ENCODE data around the gene PRELID2.
A peak's percentile ranks its signal among the peaks of the same experiment; 100 is the strongest.

PRELID2 gene

GRCh38 chr5:145791866-145792265 is 43.3 kb downstream of the PRELID2 start:
- no peak for DNase-seq

DNA sequence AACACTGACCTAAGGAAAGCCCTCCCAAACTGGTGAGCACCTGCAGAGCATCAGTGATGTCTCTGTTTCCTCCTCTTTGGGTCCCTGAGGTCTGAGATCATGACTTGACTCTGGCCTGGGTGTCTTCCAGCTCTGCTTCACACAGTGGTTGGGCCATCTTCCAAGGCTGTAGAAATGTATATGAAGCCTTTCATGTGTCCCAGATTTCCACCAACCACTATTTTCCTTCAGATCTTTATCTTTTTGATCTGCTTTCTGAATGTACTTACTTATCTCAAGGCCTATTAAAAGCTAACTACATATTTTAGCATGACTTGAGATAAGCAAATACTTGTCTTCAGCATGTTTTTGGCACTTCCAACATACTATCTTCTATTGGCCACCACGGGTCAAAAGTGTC is 47.1 kb downstream of the PRELID2 start:
- no peak for DNase-seq

- DNase-seq = no peak
Observed at GRCh38 chr5:145787507-145787906, 47.6 kb downstream of the PRELID2 start.

DNA sequence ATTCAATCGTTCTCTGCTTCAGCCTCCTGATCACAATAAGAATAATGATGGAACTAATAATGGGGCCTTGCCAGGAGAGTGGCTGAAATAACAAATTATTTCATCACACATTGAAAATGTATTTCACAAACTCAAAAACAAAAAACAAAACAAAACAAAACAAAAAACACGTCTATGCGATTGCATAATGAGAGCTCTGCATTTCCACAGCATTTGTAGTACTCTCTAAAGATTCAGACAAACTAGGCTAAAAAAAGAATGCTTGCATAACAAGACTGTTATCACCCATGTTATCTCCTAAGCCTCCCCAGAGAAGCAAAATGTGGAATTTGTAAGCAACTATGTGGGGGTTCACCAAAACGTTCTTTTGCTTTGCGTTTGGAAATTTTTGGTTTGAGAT is 48.1 kb downstream of the PRELID2 start:
- DNase-seq = no peak

- no peak for DNase-seq
Observed at GRCh38 chr5:145780982-145781381, 54.2 kb downstream of the PRELID2 start.

- DNase-seq = no peak
Observed at GRCh38 chr5:145778144-145778900, 56.8 kb downstream of the PRELID2 start.

GRCh38 chr5:145777445-145778063 is 57.6 kb downstream of the PRELID2 start:
- no peak for DNase-seq

GRCh38 chr5:145776886-145777285 is 58.3 kb downstream of the PRELID2 start:
- DNase-seq = no peak

- DNase-seq = no peak
Observed at GRCh38 chr5:145775893-145776444, 59.2 kb downstream of the PRELID2 start.

DNA sequence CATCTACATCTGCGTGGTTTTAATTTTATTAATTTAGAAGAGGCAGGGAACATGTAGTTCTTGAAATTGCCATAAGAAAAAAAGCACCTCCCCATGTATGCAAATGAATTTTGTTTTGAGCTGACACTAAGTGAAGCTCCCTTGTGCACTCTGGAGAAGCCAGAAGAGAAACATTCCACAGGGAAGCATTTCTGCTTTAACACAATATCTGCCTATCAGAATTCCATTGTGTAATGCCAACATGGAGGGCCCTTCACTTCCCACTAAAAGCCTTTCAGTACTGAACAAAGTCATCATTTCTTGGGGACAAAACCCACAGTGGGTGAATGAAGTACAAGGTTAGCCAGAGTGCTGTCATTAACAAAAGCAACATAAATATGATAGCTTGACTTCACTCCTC is 59.7 kb downstream of the PRELID2 start:
- no peak for DNase-seq

GRCh38 chr5:145774442-145774841 is 60.7 kb downstream of the PRELID2 start:
- no peak for DNase-seq

DNA sequence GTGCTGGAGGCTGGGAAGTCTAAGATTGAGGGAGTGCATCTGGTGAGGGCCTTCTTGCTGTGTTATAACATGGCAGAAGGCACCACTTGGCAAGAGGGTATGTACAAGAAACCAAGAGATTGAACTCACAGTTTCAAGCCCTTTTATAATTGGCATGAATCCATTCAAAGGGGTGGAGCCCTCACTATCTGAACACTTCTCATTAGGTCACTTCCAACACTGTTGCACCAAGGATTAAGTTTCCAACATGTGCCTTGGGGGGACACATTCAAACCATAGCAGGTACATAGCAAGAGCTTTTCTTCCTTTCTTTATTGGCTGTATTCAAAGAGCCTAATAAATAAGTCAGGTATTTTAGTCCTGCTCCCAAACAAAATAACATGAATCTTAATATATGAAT is 62.7 kb downstream of the PRELID2 start:
- DNase-seq = no peak

DNA sequence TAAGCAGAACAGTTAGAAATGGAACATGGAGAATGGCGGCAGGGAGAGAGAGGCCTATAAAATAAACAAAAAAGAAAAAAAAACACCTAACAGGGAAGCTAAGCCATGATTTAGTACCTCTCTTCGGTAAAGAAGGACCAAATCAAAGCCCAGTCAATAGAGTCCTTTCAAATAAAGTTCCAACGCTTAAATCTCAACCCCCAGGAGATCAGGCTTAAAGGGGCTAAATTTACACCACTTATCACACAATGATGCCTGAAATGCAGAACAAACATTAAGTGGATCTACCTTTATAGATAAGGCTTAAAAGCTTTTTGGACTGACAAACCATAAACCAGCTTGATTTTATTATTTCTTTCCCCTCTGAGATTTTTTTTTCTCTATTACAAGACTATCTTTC is 66.3 kb downstream of the PRELID2 start:
- DNase-seq = no peak

- no peak for DNase-seq
Observed at GRCh38 chr5:145764325-145764724, 70.8 kb downstream of the PRELID2 start.

DNA sequence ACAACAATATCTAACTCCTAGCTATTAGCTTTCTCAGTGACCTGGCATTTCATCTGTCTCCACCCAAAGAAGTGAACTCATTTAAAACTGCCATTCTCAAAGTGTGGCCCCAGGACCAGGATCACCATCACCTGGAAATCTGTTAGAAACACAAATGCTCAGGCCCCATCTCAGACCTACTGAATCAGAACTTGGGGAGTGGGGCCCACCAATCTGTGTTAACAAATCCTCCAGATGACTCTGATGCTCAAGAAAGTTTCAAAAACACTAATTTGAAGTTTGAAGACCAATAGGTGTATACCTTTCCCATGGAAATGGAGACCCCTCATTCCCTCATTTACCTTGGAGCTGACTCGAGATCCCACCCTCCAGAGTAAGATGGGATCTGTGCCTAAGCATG is 72.3 kb downstream of the PRELID2 start:
- DNase-seq = no peak

DNA sequence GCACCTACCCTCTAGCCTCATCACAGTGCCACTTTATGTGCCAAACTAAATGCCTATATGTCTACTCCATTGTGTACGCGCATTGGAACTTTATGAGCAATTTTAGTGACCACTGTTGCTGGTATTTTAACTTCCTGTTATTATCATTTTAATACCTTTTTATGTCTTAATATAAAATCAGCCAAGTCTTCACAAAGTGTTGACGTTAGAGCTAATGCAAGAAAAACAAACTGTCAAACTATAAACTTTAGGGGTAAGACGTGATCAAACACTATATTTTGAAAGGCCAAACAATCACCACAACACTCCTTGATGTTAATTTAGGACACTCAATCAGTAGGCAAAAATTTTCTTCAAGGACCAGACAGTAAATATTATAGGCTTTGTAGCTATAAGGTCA is 73.9 kb downstream of the PRELID2 start:
- DNase-seq = no peak

GRCh38 chr5:145760660-145761059 is 74.5 kb downstream of the PRELID2 start:
- DNase-seq = no peak

DNA sequence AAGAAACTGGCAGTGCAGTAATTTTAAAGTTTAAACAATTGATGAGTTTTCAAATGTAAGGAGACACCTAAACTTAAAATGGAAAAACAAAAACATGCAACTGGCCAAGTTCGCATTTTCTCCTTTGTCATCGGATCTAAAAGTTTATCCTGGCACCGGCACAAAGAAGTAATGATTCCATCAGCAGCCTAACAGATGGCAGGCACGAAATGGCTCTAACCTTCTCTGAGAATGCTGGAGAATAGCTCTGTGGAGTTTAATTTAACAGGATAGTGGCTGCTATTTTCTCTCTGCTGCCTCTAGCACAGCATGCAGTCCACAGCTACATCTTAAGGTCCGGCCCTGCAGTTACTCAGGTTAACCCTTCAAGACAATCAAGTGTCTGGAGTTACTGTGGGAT is 82.2 kb downstream of the PRELID2 start:
- DNase-seq = peak; percentile 64

GRCh38 chr5:145752534-145752933 is 82.6 kb downstream of the PRELID2 start:
- no peak for DNase-seq

GRCh38 chr5:145750199-145750598 is 84.9 kb downstream of the PRELID2 start:
- no peak for DNase-seq

- no peak for DNase-seq
Observed at GRCh38 chr5:145743396-145744061, 91.6 kb downstream of the PRELID2 start.

- DNase-seq = no peak
Observed at GRCh38 chr5:145739843-145740242, 95.3 kb downstream of the PRELID2 start.

GRCh38 chr5:145738227-145738626 is 96.9 kb downstream of the PRELID2 start:
- DNase-seq = no peak

DNA sequence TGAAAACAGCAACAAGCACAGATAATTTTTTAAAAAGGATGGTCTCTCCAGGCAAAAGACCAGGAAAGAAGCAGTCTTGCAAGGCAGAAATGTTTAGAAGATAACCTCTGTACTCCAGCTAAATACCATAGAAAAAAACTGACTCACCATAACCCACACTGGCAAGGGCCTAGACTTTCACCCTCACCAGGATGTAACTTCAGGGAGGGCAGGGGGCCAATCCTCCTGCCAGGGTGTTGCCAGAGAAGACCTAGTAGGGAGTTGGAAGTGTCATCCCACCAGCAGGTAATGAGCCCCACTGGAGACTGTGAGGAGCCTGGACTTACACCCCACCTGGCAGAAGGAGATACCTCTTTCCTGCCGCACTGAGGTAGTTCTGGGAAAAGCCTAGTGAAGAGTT is 97.6 kb downstream of the PRELID2 start:
- no peak for DNase-seq

All from NCI-H446 treated with DMSO at 0.1 percent for 48 hours (cell line).